ENCODE results near the gene MACROD2.
"Not testable (repeated sequence)": the region's sequence is repeated elsewhere in the genome, so short reads cannot be mapped to it uniquely, and the experiment has no call there.

Gene MACROD2

GRCh38 chr20:15191082-15191723 lies 1195.9 kb downstream of the MACROD2 start:
- Histone ChIP-seq H3F3A (ENCODE audit: insufficient read depth) (no peaks in the 10 kb centered on the region), H3K27me3 (ENCODE audit: low read length) (no peaks in the 10 kb centered on the region), H3K9me3 (ENCODE audit: insufficient read depth, low read length) (no peaks in the 10 kb centered on the region), H3K4me3 (ENCODE audit: insufficient read depth, low read length, poor library complexity, severe bottlenecking) (no peak overlapping the region), H2AFZ (ENCODE audit: low read depth, low read length, severe bottlenecking) (no peak overlapping the region), H3K79me2 (ENCODE audit: insufficient read depth, low read length) (no peaks in the 10 kb centered on the region), H3K36me3 (ENCODE audit: low read length) (no peaks in the 10 kb centered on the region), H3K27ac (ENCODE audit: low read depth, low read length) (no peak overlapping the region), H4K20me1 (ENCODE audit: low read depth, low read length) (no peaks in the 10 kb centered on the region), H3K9ac (ENCODE audit: low read length) (no peak overlapping the region), H3K4me2 (ENCODE audit: low read depth, low read length, poor library complexity, severe bottlenecking) (no peak overlapping the region), H3K9me2 (replicated peaks; ENCODE audit: insufficient read depth, low read length) (no peaks in the 10 kb centered on the region)
- TF ChIP-seq, protein P1, sequence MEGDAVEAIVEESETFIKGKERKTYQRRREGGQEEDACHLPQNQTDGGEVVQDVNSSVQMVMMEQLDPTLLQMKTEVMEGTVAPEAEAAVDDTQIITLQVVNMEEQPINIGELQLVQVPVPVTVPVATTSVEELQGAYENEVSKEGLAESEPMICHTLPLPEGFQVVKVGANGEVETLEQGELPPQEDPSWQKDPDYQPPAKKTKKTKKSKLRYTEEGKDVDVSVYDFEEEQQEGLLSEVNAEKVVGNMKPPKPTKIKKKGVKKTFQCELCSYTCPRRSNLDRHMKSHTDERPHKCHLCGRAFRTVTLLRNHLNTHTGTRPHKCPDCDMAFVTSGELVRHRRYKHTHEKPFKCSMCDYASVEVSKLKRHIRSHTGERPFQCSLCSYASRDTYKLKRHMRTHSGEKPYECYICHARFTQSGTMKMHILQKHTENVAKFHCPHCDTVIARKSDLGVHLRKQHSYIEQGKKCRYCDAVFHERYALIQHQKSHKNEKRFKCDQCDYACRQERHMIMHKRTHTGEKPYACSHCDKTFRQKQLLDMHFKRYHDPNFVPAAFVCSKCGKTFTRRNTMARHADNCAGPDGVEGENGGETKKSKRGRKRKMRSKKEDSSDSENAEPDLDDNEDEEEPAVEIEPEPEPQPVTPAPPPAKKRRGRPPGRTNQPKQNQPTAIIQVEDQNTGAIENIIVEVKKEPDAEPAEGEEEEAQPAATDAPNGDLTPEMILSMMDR (IDR thresholded peaks at IDR 0.05; ENCODE audit: insufficient read depth, low read length, poor library complexity, severe bottlenecking) = no peak
- TF ChIP-seq EZH2phosphoT487 (conservative IDR thresholded peaks at IDR 0.05; ENCODE audit: low read length) = no peak

DNA sequence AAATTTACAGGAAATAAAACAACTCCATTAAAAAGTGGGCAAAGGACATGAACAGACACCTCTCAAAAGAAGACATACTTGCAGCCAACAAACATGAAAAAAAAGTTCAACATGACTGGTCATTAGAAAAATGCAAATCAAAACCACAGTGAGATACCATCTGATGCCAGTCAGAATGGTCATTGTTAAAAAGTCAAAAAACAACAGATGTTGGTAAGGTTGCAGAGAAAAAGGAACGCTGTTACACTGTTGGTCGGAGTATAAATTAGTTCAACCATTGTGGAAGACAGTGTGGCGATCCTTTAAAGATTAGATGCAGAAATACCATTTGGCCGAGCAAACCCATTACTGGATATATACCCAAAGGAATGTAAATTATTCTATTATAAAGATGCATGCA lies 1200.1 kb downstream of the MACROD2 start:
- no peak for TF ChIP-seq EZH2phosphoT487 (conservative IDR thresholded peaks at IDR 0.05; ENCODE audit: low read length)
- TF ChIP-seq, protein P1 (IDR thresholded peaks at IDR 0.05; ENCODE audit: insufficient read depth, low read length, poor library complexity, severe bottlenecking) = no peak
- Histone ChIP-seq H3K36me3 (ENCODE audit: low read length) (no peaks in the 10 kb centered on the region), H3K4me2 (ENCODE audit: low read depth, low read length, poor library complexity, severe bottlenecking) (no peak overlapping the region)

GRCh38 chr20:15196547-15197255 lies 1201.4 kb downstream of the MACROD2 start:
- TF ChIP-seq, protein P1 (IDR thresholded peaks at IDR 0.05; ENCODE audit: insufficient read depth, low read length, poor library complexity, severe bottlenecking) = no peak
- no peak for TF ChIP-seq EZH2phosphoT487 (conservative IDR thresholded peaks at IDR 0.05; ENCODE audit: low read length)
- Histone ChIP-seq H3K9me2 (replicated peaks; ENCODE audit: insufficient read depth, low read length) (no peaks in the 10 kb centered on the region), H3F3A (ENCODE audit: insufficient read depth) (no peaks in the 10 kb centered on the region), H4K20me1 (ENCODE audit: low read depth, low read length) (no peaks in the 10 kb centered on the region), H3K9ac (ENCODE audit: low read length) (no peak overlapping the region), H3K27me3 (ENCODE audit: low read length) (no peaks in the 10 kb centered on the region), H3K4me2 (ENCODE audit: low read depth, low read length, poor library complexity, severe bottlenecking) (no peak overlapping the region), H3K9me3 (ENCODE audit: insufficient read depth, low read length) (no peaks in the 10 kb centered on the region), H3K27ac (ENCODE audit: low read depth, low read length) (no peak overlapping the region), H2AFZ (ENCODE audit: low read depth, low read length, severe bottlenecking) (no peak overlapping the region), H3K79me2 (ENCODE audit: insufficient read depth, low read length) (no peaks in the 10 kb centered on the region), H3K36me3 (ENCODE audit: low read length) (no peaks in the 10 kb centered on the region), H3K4me3 (ENCODE audit: insufficient read depth, low read length, poor library complexity, severe bottlenecking) (no peak overlapping the region)

More for the DNA sequence above, 1200.1 kb downstream of the MACROD2 start:
- Histone ChIP-seq H3K4me3 (ENCODE audit: insufficient read depth, low read length, poor library complexity, severe bottlenecking) (no peak overlapping the region), H3K79me2 (ENCODE audit: insufficient read depth, low read length) (no peaks in the 10 kb centered on the region), H4K20me1 (ENCODE audit: low read depth, low read length) (no peaks in the 10 kb centered on the region), H2AFZ (ENCODE audit: low read depth, low read length, severe bottlenecking) (no peak overlapping the region), H3K9me3 (ENCODE audit: insufficient read depth, low read length) (no peaks in the 10 kb centered on the region), H3F3A (ENCODE audit: insufficient read depth) (no peaks in the 10 kb centered on the region), H3K9me2 (replicated peaks; ENCODE audit: insufficient read depth, low read length) (no peaks in the 10 kb centered on the region), H3K27me3 (ENCODE audit: low read length) (no peaks in the 10 kb centered on the region), H3K9ac (ENCODE audit: low read length) (no peak overlapping the region), H3K27ac (ENCODE audit: low read depth, low read length) (no peak overlapping the region)

- H3K27me3 ChIP-seq (ENCODE audit: low read length); H3K4me3 ChIP-seq (ENCODE audit: insufficient read depth, low read length, poor library complexity, severe bottlenecking); H4K20me1 ChIP-seq (ENCODE audit: low read depth, low read length); H2AFZ ChIP-seq (ENCODE audit: low read depth, low read length, severe bottlenecking); H3K9me2 ChIP-seq (replicated peaks; ENCODE audit: insufficient read depth, low read length); H3K36me3 ChIP-seq (ENCODE audit: low read length); H3F3A ChIP-seq (ENCODE audit: insufficient read depth); H3K4me2 ChIP-seq (ENCODE audit: low read depth, low read length, poor library complexity, severe bottlenecking); H3K9me3 ChIP-seq (ENCODE audit: insufficient read depth, low read length); H3K27ac ChIP-seq (ENCODE audit: low read depth, low read length); H3K79me2 ChIP-seq (ENCODE audit: insufficient read depth, low read length); H3K9ac ChIP-seq (ENCODE audit: low read length): not testable (repeated sequence)
Measured at GRCh38 chr20:15198017-15198416, 1202.7 kb downstream of the MACROD2 start.
